ENCODE measurements around the gene SGPP2. TPM values are rescaled to one million over a fixed set of nuclear protein-coding genes. Genes with fewer than 3 reads are reported as not detected.
A peak's percentile ranks its signal among the peaks of the same experiment; 100 is the strongest.

Gene SGPP2, protein sequence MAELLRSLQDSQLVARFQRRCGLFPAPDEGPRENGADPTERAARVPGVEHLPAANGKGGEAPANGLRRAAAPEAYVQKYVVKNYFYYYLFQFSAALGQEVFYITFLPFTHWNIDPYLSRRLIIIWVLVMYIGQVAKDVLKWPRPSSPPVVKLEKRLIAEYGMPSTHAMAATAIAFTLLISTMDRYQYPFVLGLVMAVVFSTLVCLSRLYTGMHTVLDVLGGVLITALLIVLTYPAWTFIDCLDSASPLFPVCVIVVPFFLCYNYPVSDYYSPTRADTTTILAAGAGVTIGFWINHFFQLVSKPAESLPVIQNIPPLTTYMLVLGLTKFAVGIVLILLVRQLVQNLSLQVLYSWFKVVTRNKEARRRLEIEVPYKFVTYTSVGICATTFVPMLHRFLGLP
- 7.0 and 22.4 TPM in 2 replicates for total RNA-seq (ENCODE audit: low replicate concordance)
- long read RNA-seq, partial matches to known transcripts = 2 of 2 reads
- long read RNA-seq, other reads (novel, unspliced or antisense) = 0 of 2 reads

DNA sequence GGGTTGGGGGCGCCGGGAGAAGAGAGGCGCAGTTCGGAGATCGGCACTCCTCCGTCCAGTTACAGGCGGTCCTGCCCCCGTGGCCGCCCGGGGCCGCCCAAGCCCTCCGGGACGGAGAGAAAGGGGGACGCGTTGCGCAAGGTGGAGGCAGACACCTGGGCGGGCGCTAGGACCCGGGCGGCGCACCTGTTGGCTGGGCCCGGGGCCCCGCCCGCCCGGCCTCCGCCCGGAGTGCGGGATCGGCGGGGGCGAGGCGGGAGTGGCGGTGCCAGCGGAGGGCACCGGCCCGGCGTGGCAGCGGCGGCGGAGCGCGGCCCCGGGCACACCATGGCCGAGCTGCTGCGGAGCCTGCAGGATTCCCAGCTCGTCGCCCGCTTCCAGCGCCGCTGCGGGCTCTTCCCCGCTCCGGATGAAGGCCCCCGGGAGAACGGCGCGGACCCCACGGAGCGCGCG lies at the start of gene SGPP2:
Gene SGPP2, plus strand, starts transcription at position 268 of the 453 bp plus-strand sequence. Its CDS starts 60 bp downstream, at position 328.
- TF ChIP-seq, protein P1, sequence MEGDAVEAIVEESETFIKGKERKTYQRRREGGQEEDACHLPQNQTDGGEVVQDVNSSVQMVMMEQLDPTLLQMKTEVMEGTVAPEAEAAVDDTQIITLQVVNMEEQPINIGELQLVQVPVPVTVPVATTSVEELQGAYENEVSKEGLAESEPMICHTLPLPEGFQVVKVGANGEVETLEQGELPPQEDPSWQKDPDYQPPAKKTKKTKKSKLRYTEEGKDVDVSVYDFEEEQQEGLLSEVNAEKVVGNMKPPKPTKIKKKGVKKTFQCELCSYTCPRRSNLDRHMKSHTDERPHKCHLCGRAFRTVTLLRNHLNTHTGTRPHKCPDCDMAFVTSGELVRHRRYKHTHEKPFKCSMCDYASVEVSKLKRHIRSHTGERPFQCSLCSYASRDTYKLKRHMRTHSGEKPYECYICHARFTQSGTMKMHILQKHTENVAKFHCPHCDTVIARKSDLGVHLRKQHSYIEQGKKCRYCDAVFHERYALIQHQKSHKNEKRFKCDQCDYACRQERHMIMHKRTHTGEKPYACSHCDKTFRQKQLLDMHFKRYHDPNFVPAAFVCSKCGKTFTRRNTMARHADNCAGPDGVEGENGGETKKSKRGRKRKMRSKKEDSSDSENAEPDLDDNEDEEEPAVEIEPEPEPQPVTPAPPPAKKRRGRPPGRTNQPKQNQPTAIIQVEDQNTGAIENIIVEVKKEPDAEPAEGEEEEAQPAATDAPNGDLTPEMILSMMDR (conservative IDR thresholded peaks at IDR 0.05) = no peak
- H3K27ac Mint-ChIP-seq = peak within 1 kb of the TSS; percentile 91
- peaks cover 29% of the 10 kb centered on the region for H3K4me1 Mint-ChIP-seq (ENCODE audit: unreplicated experiment)
- H3K4me3 Mint-ChIP-seq = peak within 1 kb of the TSS; percentile 93
- H3K36me3 Mint-ChIP-seq = no peaks in the 10 kb centered on the region
- H3K27me3 Mint-ChIP-seq = peaks cover 68% of the 10 kb centered on the region
- no peak for DNase-seq (ENCODE audit: extremely low spot score, unreplicated experiment)
- H3K9me3 Mint-ChIP-seq = no peaks in the 10 kb centered on the region

DNA sequence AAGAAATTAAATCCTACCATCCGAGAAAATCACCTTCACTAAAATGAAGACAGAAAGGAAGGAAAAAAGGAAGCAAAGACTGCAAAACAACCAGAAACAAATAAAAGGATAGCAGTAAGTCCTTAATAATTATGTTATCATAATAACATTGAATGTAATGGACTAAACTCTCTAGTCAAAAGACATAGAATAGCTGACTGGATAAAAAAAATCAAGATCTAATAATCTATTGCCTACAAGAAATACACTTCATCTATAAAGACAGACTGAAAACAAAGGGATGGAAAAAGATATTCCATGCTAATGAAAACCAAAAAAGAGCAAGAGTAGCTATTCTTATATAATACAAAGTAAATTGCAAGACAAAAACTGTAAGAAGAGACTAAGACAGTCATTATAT lies 48.5 kb upstream of the SGPP2 start:
- peaks cover 4% of the 10 kb centered on the region for H3K9me3 Mint-ChIP-seq
- no peak overlapping the region for H3K27ac Mint-ChIP-seq
- H3K4me3 Mint-ChIP-seq = no peak overlapping the region
- H3K4me1 Mint-ChIP-seq (ENCODE audit: unreplicated experiment) = no peaks in the 10 kb centered on the region
- no peaks in the 10 kb centered on the region for H3K36me3 Mint-ChIP-seq
- DNase-seq (ENCODE audit: extremely low spot score, unreplicated experiment) = no peak
- TF ChIP-seq, protein P1 (conservative IDR thresholded peaks at IDR 0.05) = no peak
- H3K27me3 Mint-ChIP-seq = peaks cover 16% of the 10 kb centered on the region

DNA sequence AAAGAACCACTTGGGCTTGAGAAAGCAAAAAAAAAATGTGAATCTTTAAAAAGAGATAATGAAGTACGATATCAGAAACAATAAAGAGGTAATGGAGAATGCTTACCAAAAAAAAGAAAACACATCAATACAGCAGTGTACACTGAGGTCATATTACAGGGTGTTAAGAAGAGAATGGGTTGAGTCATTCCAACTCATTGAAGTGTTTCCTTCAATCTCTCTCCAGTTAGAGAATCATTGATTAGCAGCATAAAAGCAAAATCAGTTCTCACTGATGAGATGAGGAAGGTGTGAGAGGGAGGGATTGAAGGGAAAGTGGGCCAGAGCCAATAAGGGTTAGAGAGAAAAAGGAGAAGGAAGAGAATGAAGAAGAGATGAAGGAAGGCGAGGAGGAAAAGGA lies 43.9 kb upstream of the SGPP2 start:
- Mint-ChIP-seq H3K36me3 (no peaks in the 10 kb centered on the region), H3K27me3 (peaks cover 11% of the 10 kb centered on the region), H3K4me3 (no peak overlapping the region), H3K9me3 (peaks cover 4% of the 10 kb centered on the region), H3K27ac (no peak overlapping the region), H3K4me1 (ENCODE audit: unreplicated experiment) (no peaks in the 10 kb centered on the region)
- DNase-seq (ENCODE audit: extremely low spot score, unreplicated experiment) = no peak
- TF ChIP-seq, protein P1 (conservative IDR thresholded peaks at IDR 0.05) = no peak

DNA sequence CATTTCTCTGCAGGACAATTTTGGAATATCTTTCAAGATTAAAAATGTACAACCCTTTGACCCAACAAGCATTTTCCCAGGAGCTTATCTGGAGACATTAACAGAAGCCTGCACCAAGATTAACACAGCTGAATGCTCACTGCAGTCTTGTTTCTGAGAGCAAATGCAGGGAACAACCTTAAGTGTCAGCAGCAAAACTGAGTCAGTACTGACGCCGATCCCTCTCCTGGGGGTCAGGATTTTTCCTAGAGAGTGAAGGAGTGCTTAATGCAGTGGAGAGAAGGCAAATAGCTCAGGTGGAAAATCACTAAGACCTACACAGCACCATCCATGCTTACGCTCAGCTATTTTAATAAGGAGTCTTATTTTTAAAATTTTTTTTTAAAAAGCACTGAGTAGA lies 42.8 kb upstream of the SGPP2 start:
- peaks cover 14% of the 10 kb centered on the region for H3K27me3 Mint-ChIP-seq
- no peak overlapping the region for H3K27ac Mint-ChIP-seq
- H3K36me3 Mint-ChIP-seq = no peaks in the 10 kb centered on the region
- no peak overlapping the region for H3K4me3 Mint-ChIP-seq
- H3K9me3 Mint-ChIP-seq = peaks cover 4% of the 10 kb centered on the region
- TF ChIP-seq, protein P1 (conservative IDR thresholded peaks at IDR 0.05) = no peak
- H3K4me1 Mint-ChIP-seq (ENCODE audit: unreplicated experiment) = no peaks in the 10 kb centered on the region
- DNase-seq (ENCODE audit: extremely low spot score, unreplicated experiment) = no peak

DNA sequence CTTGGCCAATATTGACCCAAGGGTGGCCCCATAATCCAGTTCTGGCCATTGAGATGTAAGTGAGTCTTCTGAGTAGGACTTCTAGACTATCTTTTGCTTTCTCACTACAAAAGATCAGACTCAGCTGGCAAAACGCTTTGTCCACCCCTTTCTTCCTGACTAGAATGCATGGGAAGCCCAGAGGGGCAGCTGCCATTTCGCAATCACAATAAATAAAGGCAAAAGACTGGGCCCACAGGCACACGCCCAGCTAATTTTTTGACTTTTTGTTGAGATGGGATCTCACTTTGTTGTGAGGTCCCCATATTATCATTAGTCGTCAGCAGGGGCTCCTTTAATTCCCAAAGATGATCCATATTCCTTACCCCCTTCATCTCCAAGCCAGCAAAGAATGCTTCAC lies 41.1 kb upstream of the SGPP2 start:
- H3K27me3 Mint-ChIP-seq = peaks cover 10% of the 10 kb centered on the region
- no peak for DNase-seq (ENCODE audit: extremely low spot score, unreplicated experiment)
- peaks cover 4% of the 10 kb centered on the region for H3K9me3 Mint-ChIP-seq
- no peaks in the 10 kb centered on the region for H3K4me1 Mint-ChIP-seq (ENCODE audit: unreplicated experiment)
- no peaks in the 10 kb centered on the region for H3K36me3 Mint-ChIP-seq
- no peak overlapping the region for H3K27ac Mint-ChIP-seq
- H3K4me3 Mint-ChIP-seq = no peak overlapping the region
- TF ChIP-seq, protein P1 (conservative IDR thresholded peaks at IDR 0.05) = no peak

All from type B pancreatic cell (in vitro differentiated cells).